Pulmonary artery endothelial cell (primary cell): Measurements from ENCODE around the gene CLDN25. TPM values are rescaled to one million over a fixed set of nuclear protein-coding genes. Genes with fewer than 3 reads are reported as not detected.

ENCODE experiments used
- DNase-seq: peaks from one replicate; pipeline ENCODE4 v3.0.0-alpha.2; 2011; ENCODE audit warnings: low read depth, low spot score
- total RNA-seq: library from RNA; depleted of rRNA; stranded (reverse); fragments of >200 nt; gene quantifications from 2 replicates; pipeline ENCODE4 v1.2.3, GENCODE V29; 2014

The CLDN25 gene
- total RNA-seq, 1 donor from 2014 or later = not detected

DNA sequence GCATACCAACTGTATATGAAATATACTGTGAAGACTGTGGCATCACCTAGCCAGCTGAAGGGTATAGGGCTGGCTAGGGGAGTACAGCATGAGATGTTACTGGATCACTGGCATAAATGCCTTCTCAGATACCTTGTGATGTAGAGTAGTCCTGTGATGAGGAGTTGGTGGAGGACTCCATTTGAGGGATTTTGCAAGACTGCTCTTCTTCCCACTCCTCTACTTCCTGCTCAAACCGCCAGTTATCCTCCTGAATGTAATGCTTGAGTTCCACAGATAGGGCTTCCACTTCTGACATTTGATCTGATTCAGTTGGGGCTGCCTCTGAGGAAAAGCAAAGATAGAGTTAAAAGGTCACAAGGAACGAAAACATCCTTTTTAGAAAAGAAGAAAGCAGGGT is 29.3 kb downstream of the CLDN25 start:
- DNase-seq = no peak

DNA sequence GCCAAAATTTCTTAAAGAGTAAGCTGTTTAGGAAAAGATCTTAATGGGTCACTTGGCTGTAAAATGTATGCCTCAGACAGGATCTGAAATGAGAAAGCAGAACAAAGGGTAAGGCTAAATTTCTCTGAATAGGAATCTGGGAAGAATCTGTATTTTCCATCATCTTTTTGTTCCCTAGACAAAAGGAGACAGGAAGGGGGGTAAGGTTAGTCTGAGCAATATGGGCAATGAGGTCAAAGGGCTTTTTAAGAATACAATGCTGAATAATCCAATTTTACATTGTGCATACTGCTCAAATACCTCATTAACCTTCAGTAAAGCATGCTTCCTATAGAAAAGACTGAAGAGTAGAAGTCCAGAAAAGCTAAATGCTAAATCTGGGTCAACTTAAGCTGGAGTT is 34.6 kb downstream of the CLDN25 start:
- DNase-seq = no peak

GRCh38 chr11:113817162-113817561 is 37.6 kb downstream of the CLDN25 start:
- DNase-seq = no peak

- no peak for DNase-seq
Observed at GRCh38 chr11:113817626-113818025, 38.0 kb downstream of the CLDN25 start.

DNA sequence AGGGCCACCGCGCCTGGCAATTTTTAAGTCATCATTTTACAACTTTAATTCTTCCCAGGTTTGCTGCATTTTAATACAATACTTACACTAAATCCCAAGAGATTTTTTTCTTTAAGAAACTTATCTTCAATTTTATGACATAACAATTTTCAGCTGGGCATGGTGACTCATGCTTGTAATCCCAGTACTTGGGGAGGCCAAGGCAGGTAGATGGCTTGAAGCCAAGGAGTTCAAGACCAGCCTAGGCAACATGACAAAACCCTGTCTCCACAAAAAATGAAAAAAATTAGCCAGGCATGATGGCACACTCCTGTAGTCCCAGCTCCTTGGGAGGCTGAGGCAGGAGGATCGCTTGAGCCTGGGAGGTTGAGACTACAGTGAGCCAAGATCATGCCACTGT is 38.8 kb downstream of the CLDN25 start:
- DNase-seq = no peak

DNA sequence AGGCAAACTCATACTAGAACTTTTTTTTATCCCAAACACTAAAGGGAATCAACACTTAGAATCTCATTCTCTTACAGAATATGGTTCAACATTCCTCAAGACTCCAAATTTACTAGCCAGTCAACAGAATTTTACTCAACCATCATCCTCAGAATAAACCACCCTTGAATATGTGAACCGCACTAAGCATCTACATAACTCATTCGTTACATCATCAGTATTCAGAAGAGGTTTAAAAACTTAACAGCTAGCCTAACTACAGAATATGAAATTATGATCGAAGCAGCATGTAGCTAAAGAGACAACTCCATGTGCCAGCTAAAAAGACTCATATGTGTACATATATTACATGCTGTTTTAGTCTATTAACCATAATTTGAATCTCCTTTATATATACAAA is 47.9 kb downstream of the CLDN25 start:
- no peak for DNase-seq

GRCh38 chr11:113828191-113828590 is 48.6 kb downstream of the CLDN25 start:
- DNase-seq = no peak

DNA sequence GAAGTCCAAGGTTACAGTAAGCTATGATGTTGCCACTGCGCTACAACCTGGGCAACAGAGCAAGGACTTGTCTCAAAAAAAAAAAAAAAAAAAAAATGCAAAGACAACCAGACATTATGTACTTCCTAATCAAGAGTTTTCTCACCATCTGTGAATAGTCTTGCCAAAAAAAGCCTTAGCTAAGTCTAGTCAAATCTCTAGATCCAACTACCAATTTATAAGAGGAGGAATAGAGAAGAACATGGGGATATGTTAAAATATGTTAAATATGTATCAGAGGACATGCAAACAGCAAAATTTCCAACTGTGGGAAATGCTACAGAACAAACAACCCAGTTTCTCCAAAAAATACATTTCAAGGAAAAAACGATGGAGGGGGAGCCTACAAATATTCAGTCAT is 50.2 kb downstream of the CLDN25 start:
- no peak for DNase-seq

Other genes starting within 250 kb of the CLDN25 start
- gene TMPRSS5, start 73.5 kb upstream of the CLDN25 start, total RNA-seq = 0.07 TPM in 2 replicates
- 25.3 and 31.4 TPM in 2 replicates for gene ZW10, start 6.1 kb upstream of the CLDN25 start, total RNA-seq
- gene USP28, start 95.8 kb downstream of the CLDN25 start, total RNA-seq = 31.7 and 55.2 TPM in 2 replicates
- not detected in 2 replicates for gene HTR3B, start 125.0 kb downstream of the CLDN25 start, total RNA-seq
- gene HTR3A, start 195.3 kb downstream of the CLDN25 start, total RNA-seq = not detected in 2 replicates